Measurements from ENCODE around the gene EBF3.
A peak's percentile ranks its signal among the peaks of the same experiment; 100 is the strongest.

Gene EBF3

DNA sequence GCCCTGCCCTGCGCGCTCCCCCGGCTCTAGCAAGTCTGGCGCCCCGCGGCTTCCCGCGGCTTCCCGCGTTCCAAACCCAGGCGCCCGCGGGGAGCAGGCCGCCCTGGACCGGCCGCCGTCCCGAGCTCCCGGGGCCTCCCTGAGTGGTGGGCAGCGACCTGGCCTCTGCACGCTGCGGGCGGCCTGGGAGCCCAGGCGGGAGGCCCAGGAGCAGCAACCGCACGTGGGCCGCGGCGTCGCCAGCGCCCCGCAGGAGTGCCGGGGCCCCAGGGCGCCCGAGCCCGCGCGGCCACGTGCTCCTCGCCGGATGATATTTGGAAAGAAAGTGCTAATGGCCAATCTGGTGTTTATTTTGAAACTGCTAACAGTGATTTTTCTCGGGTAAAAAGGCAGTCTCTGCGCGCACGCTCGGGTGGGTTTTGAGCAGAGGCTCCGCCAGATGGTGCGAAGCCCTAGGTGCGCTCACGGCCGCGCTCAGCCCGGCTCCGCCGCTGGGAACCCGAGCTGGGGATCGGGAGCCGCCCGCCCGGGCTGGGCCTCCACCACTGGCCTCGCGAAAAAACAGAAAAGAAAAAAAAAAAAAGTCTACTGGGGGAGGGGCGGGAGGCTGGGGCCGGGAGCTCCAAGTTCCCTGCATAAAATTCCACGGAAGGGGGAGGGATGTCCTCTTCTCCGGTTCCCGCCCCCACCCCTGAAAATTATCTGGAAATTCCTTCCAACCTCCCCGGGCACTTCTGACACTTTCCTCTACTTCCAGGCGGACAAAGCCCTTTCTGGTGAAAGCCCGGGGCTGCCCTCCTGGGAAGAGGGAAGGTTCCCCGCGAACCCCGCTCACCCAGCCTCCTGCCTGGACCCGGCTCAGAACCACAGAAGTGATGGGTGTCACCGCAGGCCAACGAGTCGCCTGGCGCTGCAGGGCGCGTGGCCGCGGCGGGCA, 4.3 kb downstream of the EBF3 start:
- no peak for DNase-seq (ENCODE audit: low spot score)

DNA sequence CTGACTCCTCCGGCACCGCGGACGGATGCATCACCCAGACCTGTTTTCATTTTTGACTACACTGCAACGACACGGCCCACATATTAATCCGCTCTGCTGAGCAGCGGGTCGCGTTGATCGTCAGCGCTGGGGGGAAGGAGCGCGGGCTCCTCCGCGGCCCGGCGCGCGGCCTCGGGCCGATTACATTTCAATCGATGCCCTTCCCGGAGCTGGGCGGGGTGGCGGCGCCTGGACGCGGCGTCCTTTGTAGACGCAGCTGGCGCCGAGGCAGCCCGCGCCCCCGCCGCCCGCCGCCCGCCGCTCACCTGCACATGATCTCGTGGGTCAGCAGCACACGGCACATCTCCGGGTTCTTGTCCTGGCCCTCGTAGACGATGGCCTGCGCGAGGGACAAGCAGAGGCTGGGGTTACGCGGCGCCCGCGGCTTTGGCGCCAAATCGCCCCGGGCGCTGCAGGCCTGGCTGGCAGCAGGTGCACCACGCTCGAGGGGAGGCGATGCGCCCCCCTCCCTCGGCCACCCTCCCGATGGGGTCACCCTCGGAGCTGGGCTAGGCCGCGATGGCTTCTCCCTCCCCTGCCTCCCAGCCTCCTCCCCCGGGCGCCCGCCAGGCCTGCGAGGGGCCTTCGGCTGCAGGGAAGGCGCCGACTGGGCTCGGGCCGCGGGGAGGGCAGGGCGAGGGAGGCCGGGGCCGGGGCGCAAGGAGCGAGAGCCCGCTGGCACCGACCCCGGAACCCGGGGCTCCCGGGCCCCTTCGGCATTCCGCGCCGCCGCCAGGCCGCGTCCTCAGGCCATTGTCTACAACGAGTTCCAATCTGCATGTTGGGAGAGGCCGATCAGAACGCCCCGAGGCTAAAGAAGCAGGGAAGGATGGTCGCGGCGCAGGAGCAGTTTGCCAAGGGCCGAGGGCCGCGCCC, 5.2 kb downstream of the EBF3 start:
- peak; percentile 33 for DNase-seq (ENCODE audit: low spot score)

DNA sequence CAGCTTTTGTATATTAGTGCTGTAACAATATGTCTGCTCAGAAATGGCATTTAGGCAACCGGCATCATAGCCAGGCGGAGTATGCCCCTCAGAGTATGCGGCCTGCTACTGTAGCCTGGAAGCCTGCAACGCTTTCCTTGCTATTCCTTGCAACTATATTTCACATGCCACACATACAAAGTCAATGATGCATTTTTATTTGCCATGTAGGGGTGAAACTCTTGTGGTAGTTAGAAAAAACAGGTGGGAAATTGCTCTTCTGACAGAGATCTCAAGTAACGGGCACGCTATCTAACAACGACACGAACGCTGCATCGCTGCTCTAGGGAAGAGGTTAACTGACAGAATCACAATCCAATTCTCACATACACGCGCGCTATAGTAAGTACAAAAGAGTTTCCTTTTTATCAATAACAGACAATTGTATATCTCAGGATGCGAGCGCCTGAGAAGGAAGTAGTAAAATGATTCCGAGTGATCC, 5.9 kb downstream of the EBF3 start:
- DNase-seq (ENCODE audit: low spot score) = no peak

DNA sequence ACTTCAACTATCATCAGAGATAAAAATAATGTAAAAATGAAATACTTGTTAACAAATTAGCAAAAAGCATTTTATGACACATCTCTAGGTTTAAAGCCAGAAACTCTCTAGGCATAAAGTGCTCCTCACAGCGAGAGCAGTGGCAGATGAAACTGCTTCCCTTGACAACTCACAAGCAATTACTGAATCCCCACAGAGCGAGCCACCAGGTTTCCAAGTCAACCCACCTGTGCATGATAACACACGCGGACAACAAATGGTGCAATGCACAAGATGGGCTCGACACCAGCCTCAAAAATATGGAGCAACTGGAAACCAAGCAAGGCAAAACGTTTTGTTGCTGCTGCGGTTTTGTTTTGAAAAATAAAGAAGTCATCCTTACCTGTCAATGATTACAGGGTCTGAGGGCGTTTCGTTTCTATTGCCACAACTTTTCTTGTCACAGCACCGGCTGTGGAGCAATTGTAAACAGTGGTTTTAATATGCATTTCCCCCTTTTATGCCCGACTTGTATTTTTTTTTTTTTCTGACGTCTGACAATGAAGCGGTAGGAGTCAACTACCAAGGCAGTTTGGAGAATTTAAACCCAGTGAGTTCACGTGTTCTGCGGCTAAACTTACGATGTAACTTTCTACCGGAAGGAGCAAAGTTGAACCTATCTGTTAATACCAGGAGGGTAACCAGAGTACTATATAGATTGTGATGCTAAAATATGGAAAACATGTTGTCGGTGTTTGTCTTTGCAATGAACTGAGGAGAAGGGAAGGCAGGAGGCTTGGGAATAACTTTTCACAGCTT, 7.0 kb downstream of the EBF3 start:
- no peak for DNase-seq (ENCODE audit: low spot score)

DNA sequence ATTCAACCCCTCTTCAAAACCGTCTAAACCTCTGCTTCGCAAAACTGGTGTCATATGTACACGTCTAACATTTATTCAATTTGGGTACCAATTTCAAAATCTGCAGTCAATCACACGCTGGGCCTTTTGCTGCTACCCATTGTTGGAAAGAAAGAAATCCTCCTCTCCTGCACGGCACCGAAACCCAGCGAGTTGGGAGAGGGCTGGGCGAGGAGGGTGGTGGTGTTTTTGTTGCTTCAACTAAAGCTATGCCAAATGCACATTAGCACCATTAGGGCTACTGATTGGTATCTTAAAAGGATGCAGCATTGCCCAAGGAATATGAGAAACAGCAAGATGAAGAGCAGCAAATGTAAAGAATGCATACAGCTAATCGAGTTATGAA, 7.8 kb downstream of the EBF3 start:
- no peak for DNase-seq (ENCODE audit: low spot score)

DNA sequence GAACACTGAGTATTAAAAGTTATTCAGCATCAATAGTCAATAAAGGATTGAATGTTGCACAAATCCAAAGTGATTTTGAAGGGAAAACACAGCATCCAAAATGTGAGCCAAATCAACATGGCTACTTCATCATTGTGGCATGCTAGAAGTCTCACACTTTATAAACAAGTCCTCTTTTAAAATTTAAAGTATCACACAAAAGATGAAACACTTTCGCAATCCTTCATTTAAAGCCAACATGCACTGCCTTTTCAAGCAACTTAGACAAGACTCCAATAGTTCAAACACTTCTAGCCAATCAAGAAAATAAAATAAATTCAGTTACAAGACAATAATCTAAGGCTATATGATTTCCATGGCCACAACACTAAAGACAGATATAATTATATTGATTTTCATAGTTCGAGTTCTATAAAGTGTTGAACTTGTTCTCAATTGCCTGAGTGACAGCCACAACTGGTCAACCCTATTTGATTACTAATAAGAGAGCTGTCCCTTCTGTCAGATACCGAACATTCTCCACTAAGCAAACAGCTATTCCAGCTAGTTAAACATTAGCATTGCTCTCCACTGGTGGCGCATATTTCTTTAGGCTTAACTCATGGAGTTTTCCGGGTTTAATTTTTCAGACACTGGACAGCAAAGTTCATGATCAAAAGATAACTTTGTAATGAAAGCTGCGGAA, 8.3 kb downstream of the EBF3 start:
- DNase-seq (ENCODE audit: low spot score) = no peak

DNA sequence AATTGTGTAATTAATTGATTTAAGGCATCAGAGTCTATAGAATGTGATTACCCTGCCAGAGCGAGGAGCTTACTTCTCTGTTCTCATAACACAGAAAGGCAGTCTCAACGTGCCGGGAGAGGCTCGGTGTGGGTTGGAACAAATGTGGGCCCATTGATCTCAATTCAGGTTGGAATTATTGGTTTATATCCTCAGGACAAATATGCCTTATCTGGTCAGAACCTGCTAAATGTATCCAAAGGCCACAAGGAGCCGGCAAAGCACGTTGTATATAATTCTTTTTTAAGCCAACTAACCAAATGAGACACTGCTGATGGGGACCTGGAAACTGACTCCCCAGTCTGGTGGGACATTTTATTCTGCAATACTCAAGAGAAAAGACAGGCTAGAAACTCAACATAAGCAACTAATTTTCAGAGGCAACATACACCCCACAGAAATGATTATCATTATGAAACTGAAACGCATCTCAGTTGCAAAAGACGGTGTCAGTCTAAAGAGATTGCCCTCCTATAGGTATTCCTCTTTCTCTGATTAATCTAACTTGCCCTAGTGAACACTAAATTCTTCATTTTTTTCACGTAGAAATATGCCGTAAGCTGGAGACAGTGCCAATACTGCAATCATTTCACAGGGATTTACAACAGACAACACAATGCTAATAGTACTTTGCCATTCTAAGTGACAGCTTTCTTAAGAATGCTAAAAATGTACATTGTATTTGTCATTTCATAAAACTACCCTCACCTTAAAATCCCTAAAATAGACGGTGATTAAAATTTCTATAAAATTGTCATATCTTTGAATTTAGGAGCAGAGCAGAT, 9.4 kb downstream of the EBF3 start:
- no peak for DNase-seq (ENCODE audit: low spot score)

DNA sequence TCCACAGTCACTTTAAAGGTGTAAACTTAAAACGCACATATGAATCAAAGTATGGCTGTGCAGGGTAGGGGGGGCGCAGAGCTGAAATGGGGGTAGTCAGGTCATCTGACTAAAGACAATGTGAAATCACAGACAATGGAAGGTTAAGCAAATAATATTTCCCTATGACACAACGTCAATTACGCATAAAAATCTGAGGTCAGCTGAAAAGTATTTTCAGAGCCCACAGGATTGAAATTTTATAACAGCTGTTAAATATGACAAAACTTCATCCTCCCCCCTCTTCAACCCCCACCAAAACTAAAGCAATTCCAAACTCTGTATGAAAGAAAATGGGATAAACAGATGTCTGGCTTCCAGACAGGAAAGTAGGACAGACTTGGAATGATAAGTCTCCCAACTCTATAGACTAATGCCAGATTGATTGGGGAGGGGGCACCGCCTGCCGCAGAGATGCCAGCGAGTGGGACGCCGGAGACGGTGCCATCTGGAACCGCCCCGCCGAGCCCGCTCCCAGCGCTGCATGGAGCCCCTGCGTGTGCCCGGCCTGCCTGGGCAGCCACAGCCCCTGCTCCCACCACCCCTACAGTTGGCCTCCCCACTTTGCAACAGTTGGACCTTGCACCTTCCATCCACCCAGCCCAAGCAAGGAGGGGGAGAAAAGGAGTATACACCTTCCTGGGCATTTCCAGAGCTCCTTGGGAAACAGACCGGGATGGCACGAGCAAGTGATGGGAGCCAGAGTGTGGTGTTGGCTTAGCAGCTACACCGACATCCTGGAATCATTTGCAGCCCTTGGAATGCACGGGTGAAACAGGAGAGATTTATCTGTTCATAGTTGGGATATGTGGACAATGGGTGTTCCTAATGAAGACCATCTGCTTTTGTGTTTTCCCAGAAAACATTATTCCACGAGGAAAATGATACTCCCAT, 10.7 kb downstream of the EBF3 start:
- peak; percentile 79 for DNase-seq (ENCODE audit: low spot score)

DNA sequence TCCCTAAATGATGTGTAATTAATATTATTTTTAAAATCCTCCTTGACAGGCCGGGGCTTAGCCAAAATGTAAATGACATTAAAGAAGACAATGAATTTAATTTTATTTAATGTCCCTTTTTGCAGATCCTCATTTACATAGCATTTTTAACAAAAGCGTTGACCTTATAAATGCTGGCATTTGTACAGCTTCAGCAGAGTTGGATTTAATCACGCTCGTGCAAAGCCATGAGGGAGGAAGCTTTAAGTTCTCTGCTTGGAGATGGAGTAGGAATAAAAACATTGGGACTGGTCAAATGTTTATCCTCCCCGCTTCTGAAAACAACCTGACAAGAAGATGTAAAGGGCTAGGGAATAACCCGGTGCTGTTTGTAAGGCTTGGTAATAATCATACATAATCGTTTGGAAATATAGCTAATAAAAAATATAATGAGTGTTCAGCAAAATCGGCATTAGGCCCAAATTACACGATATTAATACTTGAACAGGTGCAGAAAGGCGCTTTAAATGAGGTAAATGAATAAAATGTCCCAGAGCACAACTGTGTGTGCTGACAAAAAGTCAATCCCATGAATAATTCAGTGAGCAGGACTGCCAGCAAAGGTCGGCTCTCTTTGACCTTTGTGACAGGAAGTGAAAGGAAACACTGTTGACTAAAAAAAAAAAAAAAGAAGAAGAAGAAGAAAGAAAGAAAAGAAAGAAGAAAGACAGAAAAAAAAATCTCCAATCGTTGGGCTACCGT, 11.5 kb downstream of the EBF3 start:
- no peak for DNase-seq (ENCODE audit: low spot score)

DNA sequence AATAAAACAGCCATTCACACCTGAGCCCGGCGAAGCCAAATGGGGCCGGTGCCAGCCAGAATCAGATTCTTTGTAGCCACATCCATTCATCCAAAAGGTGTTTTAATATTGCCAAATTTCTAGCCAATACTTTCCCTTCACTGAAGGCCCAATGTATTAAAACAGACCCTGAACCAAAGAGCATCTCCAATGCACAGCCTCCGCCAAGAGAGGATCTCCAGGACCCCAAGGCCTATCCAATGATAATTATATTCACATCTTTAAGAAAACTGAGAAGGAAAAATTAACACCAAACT, 12.2 kb downstream of the EBF3 start:
- no peak for DNase-seq (ENCODE audit: low spot score)

DNA sequence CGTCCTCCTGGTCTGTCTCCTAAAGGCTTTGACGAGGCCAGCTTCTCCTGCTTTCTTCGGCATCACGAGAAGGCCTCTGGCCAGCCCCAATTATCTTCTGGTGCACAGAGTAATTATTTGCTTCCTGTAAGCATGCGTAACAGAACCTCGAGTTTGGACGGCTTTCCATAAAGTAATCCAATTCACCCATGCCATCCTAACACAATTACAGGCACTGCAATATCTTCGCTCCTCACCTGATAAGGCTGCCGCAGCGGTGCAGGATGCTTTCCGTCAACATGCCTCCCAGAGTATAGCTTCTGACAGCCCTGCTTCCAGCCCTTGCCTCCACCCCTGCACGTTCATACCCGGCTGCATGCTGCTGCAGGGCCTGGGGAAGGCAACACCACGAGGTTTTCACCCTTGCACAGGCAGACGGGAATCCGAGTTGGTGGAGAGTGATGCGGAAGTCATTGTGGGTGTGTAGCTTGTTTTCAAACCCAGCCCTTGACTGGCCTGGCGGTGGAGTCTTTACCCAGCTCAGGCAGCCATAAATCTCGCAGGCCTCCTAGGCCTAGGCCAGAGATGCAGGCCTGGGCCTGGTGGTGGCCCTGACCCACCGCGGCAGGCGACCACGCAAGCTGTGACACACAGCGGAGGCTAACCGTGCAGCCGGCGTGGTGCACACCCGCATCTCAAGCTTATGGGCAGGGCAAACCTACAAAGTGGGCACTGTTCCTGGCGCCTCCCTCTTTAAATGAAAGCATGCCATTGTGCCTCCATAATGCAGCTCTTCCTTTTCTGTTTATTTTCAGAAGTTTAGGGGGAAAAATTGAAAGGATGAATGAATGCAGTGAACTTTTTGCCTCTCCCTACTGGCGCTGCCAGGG, 12.7 kb downstream of the EBF3 start:
- DNase-seq (ENCODE audit: low spot score) = no peak

DNA sequence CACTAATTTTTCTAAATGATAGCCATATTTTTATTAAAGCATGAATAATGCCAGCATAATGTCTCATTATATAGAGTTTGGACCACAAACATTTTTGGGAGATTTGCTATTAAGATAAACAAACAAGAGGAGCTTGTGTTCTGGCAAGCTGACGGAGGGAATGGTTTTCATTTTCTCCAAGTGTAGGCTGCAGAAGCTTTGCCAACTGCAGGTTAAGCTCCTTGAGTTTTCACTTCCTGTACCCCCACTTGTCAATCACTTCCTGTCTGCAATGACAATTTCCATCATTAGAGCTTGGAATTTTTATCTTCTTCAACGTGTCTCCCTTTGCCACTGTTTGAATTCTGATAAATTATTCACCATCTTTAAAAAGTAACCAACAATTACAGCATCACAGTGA, 13.4 kb downstream of the EBF3 start:
- DNase-seq (ENCODE audit: low spot score) = no peak

DNA sequence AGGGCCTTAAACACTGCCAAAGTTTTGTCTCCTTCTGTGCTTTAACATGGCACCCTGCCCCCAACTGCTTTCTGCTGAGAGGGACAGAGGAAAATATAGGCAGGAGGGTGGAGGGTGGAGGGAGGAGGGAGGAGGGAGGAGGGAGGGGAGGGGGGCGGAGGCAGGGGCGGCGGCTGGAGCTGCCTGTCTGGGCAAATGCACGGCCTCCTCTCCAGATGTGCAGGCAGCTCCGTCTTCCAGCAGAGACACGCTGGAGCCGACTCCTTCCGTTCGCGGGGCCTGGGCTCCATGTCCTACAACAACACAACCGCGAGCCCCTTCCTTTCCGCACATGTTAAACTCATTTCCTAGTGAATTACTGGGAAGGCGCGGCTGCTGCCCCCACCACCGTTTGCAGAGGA, 14.2 kb downstream of the EBF3 start:
- DNase-seq (ENCODE audit: low spot score) = peak; percentile 80

DNA sequence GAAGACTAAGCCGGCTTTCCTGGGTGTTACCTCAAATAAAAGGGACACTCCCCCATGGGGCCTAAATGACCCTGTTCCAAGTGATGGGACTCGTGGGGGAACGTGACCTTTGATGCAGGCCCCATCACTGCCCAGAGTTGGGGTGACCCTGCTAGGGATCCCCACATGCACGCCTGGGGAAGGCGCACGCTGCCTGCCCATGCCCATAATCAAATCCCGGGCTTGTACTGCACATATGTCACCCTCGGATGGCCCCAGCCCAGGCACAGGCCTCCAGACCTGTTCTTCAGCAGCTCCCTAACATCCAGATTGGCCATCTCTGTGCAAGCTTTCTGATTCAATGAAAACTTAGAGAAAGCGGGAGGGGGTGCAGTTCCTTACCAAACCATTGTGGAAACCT, 14.7 kb downstream of the EBF3 start:
- no peak for DNase-seq (ENCODE audit: low spot score)

DNA sequence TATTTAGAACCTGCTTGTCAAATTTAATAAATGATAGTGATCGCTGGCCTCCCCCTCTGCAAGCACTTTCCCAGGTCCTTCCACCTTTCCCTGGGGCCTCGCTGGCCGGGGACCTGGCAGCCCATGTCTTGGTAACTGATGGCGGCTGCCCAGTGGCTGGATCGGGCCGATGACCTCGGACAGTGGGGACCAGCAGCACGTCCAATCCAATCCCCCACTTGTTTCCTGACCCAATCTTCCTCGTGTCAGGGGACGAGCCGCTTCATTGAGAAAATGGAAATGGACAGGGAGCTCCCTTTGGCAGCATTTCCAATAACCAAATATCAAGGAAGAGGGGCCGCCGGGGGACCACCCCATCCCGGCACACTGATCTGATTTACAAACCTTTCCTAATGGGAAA, 17.2 kb downstream of the EBF3 start:
- DNase-seq (ENCODE audit: low spot score) = no peak

DNA sequence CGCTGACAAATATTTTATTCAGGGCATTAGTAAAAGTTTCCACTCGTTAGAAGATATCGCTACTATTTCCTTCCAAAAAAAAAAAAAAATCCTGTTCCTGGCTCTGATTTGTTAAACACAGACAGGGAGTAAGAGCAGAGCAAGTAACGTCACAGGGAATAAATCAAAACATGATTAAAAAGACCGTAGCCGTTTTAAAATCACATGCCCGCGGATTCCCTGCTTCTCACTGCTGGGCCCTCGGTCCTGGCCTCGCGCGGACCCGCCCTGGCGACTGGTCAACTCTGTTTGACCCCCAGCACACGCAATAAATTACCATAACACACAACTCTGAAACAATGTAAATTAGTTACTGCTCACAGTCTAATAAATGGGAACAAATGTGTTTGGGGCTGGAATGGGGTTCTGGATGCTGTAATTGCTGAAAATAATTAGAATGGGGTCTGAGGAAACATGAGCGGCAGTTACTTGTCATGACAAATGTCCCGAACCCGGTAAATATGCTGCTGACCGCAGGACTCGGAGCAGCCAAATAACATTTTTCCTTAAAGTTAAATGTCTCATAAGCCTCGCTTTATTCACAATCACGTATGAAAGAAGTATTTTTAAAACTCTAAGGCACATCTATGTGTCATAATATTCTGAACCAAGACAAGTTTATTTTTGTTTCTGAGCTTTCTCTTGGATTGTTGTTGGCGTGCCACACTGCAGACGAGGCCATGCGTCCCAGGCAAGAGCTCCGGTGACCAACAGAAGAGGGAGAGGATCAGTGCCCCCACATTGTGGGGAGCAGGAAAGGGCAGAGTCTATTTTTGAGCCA, 17.9 kb downstream of the EBF3 start:
- peak; percentile 68 for DNase-seq (ENCODE audit: low spot score)

DNA sequence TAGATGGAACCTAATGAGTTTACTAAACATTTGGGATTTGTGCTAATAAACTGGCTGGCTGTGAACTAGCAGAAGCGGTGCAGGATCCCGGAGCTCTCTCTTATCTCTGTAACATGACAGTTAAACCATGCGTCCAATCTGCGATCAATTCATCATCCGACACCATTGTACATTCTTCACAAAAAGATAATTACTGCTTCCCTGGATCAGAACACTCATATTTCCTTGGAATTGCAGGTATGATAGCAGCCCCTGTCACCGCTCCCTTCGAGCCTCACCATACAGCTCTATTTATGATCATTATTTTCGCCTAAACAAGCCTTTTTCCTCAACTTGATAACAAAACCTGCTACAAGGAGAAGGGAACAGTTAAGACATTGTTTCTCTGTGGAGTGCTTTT, 18.5 kb downstream of the EBF3 start:
- DNase-seq (ENCODE audit: low spot score) = no peak
